Thyroid gland (tissue), 4 donors: Measurements from ENCODE around the gene DPEP1.

Experiments used
- POLR2A ChIP-seq, 2 donors: fragments of 450-650 bp; IDR thresholded peaks; one replicate each; pipeline ENCODE4 v1.6.1; 2017; ENCODE audit warnings: antibody characterized with exemption in 2 of 2, mild to moderate bottlenecking in 2 of 2, moderate library complexity in 1 of 2
- TF ChIP-seq, protein P1 (sequence below), 6 experiments: fragments of 200-600 bp in 3 of 6; fragments of 450-650 bp in 3 of 6; sonication (generic) in 3 of 6; IDR thresholded peaks; one replicate each; pipeline ENCODE4 v1.5.1; 2016 to 2019; ENCODE audit warnings: antibody characterized with exemption in 6 of 6, mild to moderate bottlenecking in 2 of 6, inconsistent platforms in 1 of 6, moderate library complexity in 1 of 6

DNA sequence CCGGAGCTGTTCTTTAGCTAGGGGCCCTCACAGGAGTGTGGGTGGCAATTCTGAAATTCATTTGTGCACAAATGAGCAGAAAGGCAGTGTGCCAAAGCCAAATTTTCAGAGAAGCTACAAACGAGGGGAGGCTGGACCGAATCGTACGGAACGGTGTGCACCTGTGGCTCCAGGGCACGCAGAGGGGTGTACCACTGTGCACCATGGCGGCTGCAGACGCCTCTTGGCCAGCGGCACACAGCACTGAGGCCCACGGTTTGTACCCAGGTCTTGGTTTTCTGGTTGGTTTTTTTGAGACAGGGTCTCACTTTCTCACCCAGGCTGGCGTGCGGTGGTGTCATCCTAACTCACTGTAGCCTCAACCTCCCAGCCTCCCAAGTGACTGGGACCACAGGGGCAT, 29.1 kb downstream of the DPEP1 start:
- TF ChIP-seq POLR2A (IDR thresholded peaks at IDR 0.05) = no peak
- TF ChIP-seq, protein P1, sequence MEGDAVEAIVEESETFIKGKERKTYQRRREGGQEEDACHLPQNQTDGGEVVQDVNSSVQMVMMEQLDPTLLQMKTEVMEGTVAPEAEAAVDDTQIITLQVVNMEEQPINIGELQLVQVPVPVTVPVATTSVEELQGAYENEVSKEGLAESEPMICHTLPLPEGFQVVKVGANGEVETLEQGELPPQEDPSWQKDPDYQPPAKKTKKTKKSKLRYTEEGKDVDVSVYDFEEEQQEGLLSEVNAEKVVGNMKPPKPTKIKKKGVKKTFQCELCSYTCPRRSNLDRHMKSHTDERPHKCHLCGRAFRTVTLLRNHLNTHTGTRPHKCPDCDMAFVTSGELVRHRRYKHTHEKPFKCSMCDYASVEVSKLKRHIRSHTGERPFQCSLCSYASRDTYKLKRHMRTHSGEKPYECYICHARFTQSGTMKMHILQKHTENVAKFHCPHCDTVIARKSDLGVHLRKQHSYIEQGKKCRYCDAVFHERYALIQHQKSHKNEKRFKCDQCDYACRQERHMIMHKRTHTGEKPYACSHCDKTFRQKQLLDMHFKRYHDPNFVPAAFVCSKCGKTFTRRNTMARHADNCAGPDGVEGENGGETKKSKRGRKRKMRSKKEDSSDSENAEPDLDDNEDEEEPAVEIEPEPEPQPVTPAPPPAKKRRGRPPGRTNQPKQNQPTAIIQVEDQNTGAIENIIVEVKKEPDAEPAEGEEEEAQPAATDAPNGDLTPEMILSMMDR (IDR thresholded peaks at IDR 0.05) = no peak
